HG02840 (cell line): Measurements from ENCODE around the gene AR.
"Not testable (repeated sequence)": the region's sequence is repeated elsewhere in the genome, so short reads cannot be mapped to it uniquely, and the experiment has no call there.

Source experiments
- ATAC-seq: cut with Tn5 transposase; IDR thresholded peaks from one replicate; pipeline ENCODE4 v1.9.1; 2021; ENCODE audit warnings: mild to moderate bottlenecking, moderate library complexity, moderate number of reproducible peaks; ENCODE audit not compliant: unreplicated experiment, low FRiP score

AR gene

DNA sequence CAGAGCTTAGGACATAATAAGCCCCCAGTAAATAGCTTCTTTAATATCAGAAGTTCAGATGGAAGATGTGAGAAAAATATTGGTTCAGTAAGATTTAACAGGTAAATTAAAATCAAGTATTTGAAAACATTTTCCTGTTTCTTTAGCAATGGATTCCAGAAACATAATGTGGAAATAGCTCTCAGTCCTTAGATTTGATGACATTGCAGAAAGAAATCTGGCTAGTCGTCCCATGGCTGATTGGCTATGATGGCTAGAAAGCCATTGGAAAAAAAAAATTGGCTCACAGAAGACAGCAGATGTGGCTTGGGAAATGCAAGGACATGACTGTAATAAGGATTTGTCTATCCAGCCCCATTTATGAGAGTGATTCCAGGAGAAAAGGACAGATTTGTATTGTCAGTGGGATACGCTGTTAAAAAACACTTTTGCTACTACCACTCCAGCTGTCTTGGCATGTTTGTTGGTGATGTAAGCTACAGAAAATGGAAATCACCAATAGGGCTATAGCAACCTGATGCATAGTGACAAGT, 78.3 kb downstream of the AR start:
- ATAC-seq = no peak

DNA sequence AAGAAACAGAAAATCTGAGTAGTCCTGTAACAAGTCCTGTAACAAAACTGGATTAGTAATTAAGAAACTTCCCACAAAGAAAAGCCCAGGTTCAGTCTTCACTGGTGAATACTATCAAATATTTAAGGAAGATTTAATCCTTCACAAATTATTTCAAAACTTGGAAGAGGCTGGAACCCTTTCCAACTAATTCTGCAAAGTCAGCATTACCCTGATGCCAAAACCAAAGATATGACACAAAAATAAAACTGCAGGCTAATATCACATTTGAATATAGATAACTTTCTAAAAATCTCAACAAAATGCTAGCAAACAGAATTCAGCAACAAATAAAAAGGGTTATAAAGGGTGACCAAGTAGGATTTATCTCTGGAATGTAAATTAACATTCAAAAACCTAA, 80.5 kb downstream of the AR start:
- no peak for ATAC-seq

DNA sequence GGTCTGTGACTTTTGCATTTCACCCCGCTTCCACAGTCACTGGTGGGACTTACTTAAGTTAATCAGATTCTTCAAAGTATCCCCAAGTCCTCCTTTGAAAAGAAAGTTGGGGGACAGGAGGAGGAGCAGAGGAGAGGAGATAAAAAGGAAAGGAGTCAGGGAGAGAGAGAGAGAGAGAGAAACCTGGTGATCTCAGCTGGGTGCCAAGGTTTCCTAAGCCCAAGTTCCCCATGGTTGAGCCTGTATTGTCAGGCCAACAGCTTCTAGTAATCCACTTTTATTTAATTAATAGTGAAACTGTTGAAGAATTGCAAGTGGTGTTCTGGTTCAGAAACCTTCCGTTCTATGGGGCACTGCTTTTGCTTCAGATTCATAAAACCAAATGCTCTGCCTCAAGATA, 91.6 kb downstream of the AR start:
- no peak for ATAC-seq

DNA sequence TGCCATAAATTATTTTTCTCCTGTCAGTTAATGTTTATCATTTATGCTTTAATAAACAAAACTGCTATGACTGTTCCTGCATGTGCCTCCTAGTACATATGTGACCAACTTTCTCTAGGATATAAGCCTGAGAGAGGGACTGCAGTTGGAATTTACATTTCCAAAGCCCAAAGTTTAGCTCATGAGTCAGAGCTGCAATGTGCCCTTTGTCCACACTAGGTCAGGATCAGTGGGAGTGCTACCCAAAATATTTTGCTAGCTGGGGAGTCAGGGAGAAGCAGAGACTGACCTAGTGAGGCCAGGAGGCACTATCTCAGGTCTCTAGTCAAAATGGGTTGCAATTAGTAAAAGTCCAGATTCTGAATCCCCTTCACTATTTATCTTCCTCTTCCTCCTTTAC, 92.7 kb downstream of the AR start:
- ATAC-seq = no peak

DNA sequence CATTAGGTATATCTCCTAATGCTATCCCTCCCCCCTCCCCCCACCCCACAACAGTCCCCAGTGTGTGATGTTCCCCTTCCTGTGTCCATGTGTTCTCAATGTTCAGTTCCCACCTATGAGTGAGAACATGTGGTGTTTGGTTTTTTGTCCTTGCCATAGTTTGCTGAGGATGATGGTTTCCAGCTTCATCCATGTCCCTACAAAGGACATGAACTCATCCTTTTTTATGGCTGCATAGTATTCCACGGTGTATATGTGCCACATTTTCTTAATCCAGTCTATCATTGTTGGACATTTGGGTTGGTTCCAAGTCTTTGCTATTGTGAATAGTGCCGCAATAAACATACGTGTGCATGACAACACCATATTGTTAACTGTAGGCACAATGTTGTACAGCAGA, 93.5 kb downstream of the AR start:
- ATAC-seq = not testable (repeated sequence)

DNA sequence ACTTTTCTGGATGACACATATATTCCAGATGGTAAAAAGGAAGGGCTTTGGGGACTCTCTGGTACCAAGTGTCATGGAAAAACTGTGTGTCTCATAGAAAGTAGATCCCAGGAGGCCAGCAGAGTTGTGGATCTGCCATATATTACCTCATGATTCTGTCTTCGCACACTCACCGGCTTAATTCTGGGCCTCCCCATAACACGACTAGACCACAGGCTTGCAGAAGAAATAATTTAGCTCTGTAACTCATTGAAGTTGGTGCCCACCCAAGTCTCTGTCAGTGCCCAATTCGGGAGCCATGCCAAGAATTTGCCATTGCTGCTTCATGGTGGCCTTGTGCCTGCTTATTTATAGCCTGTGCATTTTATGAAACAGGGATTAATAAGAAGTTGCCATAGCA, 104.5 kb downstream of the AR start:
- no peak for ATAC-seq

DNA sequence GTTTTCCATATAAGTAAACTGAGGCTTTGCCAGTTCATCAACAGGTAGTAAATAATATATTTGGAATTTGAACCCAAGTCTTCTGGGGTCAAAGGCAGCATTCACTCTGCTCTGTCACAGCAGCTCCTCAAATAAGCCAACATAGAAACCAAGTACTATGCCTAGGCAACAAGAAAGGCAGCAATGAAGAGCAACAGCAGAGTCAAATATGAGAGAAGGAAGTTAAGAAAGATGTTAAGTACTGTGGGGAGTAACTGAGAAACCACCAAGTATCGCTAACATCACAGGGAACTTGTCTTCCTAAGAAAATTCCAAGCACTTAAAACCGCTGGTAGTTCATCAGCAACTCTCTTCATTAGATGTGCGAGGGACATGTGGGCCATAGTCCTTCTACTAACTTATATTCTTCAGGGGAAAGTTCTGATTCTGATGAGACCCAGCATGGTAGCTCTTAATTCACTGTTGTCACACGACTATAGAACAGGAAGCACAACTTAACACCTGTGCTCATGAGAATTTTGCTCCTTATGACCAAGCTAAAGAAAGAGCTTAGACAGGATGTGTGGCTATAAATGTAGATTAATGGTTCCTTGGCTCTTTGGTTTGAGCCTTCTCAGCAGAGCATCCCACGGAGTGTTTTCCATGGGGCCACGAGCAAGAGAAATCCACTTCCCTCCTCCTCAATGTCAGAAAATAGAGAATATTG, 107.8 kb downstream of the AR start:
- ATAC-seq = no peak

DNA sequence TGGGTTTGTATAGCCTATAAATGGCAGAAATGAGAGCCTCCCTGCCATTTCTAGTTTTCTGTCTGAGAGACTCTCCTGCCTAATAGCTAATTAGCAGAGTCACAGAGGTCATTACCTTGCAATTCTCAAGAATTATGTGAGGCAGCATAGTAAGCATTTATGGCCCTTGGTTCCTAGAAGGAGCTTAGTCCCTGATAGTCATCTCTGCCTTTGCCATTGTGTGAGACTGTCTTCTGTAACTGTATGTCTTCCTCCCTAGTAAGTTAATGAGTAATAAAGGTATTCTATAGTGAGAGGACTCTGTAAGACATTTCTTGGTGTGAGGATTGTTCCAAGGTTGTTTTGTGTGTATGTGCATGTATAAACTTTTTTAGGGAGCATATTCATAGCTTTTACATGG, 108.7 kb downstream of the AR start:
- no peak for ATAC-seq

DNA sequence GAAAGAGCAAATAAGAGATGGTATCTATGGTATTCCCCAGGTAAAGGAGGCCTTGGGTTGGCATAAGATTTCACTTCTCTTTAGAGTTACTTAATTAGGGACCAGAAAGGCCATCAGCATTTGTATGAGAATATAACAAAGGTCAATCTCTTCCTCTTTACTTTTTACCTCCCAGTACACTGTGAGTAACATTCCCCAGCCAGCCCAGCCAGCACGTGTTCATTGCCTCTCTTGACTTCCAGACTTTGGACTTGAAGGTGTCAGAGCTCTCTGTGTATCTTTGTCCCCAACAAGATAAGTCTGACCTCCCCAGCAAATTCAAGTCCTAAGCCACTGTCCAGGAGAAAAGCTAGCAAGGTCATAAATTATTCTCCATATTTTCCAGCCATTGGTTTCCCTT, 110.5 kb downstream of the AR start:
- ATAC-seq = no peak

DNA sequence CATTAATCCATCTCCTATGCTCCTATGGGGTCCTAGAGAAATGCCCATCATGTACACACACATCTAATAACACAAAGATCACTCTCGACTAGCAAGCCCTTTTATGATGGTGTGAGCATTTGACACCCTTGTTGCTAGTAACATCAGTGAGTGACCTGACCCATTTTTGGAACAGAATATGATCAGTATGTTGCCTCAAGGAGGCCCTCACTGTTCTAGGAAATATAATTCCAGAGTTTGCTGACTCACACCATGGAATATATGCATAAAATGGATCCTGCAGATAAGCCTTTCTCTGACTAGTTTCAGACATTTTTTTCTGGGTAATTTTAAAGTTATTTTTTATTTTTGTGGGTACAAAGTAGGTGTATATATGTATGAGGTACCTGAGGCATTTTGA, 121.8 kb downstream of the AR start:
- ATAC-seq = no peak

DNA sequence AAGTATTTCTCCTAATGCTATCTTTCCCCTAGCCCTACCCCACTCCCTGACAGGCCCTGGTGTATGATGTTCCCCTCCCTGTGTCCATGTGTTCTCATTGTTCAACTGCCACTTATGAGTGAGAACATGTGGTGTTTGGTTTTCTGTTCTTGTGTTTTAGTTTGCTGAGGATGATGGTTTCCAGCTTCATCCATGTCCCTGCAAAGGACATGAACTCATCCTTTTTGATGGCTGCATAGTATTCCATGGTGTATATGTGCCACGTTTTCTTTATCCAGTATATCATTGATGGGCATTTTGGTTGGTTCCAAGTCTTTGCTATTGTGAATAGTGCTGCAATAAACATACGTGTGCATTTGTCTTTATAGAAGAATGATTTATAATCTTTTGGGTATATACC, 126.9 kb downstream of the AR start:
- not testable (repeated sequence) for ATAC-seq

DNA sequence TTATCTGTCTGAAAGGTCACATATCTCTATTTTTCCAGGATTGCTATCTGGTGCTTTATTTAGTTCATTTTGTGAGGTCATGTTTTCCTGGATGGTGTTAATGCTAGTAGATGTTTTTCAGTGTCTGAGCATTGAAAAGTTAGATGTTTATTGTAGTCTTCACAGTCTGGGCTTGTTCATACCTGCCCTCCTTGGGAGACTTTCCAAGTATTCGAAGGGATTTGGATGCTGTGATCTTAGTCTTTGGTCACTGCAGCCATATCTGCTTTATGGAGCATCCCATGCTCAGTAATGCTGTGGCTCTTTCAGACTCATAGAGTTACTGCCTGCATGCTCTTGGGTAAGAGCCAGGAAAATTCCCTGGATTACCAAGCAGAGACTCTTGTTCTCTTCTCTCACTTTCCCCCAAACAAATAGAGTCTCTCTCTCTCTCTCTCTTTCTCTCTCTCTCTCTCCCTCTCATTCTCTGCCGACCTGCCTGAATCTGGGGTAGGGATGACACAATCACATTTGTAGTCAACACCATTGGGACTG, 130.0 kb downstream of the AR start:
- no peak for ATAC-seq

DNA sequence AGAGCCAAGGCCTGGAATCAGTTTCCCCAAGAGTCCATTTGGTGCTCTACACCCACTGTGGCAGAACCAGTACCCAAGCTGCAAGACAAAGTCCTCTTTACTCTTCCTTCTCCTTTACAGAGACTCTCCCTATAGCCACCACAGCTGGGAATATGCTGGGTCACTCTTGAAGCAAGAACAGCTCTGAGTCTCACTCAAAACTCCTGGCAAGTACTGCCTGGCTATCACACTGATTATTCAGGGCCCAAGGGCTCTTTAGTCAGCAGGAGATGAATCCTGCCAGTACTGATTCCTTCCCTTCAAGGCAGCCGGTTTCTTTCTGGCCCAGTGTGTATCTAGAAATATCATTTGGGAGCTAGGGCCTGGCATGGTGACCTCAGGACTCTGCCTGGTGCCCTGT, 130.9 kb downstream of the AR start:
- ATAC-seq = no peak

DNA sequence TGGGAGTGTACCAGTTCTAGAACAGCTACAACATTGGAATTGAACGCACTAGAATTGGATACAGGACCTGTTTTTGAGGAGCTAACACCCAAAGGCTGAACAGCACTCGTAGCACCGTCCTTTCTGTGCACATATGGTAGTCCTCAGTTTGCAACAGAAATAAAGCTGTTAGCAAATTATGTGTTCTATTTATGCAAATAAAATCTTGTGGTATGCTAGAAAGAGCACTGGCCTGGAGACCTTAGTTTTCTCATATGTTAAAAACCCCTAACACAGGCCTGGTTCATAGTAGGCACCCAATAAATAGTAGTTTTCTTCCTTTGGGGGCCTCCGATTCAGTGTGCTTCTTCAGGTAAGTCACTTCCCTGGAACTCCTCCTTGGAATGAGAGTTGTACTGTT, 140.3 kb downstream of the AR start:
- no peak for ATAC-seq

DNA sequence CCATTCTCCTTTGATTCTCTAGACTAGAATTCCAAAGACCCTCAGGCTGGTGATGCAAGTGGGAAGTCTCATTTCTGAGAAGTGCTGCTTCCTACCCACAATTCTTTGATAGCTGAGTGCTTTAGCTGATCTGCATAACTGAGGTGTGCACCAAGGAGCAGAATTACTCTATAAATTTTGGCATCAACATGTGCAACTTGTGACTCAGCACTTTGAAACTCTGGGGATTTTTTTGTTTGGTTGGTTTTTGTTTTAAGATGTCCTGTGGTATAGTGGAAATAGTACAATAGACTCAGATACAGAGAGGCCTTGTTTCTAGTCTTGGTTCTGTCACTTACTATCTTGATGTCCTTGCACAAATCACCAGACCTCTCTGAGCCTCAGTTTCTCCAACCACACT, 148.4 kb downstream of the AR start:
- no peak for ATAC-seq

DNA sequence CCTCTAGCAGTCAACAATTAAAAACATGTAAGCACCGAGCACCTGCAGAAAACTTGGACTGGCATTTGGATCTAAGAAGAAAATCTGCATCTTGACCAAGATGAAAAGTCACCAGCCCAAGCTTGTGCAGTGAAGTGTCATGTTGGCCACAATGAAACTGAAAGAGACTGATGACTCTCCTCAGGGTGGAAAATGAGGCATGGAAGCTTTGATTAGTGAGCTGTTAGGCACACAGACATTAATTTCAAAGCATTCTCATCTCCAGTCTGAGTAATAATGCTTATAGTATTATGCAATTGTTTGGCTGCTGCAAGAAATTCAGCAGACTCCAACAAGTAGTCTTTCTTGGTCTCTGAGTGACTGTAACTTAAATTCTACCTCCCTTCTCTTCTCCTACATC, 150.1 kb downstream of the AR start:
- ATAC-seq = no peak

DNA sequence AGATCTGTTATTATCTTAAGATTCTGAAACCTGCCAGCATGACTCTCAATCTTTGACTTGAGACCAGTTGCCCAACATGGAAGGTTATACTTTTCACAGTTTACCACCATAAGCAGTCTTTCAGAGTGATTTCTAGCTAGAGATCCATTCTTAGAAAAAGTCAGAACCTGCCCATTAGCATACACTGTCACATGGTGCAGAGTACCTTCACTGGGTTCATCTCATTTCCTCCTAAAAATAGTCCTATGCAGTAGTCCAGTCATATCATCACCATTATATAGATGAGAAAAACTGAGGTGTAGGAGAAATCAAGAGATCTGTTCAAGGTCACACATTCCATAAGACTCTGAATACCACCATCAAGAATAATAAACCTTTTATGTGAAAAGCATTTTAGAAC, 153.6 kb downstream of the AR start:
- ATAC-seq = no peak

DNA sequence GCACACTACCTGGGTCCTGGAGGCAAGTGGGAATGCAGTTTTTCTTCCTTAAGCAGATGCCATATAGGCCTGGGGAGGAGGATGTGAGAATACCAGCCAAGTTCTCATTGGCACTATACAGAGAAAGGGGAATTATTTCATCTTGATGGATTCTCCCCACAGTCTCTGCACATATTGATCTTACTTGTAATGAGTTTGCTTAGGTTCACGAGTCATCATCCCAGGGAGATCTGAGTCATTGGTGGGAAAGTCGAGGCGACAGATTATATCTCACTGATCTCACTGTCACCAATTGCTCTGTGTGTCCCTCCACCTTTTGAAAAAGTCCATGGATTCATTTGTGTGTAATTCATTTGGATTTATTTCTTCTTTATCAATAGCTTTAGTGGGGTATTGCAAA, 156.8 kb downstream of the AR start:
- ATAC-seq = no peak

DNA sequence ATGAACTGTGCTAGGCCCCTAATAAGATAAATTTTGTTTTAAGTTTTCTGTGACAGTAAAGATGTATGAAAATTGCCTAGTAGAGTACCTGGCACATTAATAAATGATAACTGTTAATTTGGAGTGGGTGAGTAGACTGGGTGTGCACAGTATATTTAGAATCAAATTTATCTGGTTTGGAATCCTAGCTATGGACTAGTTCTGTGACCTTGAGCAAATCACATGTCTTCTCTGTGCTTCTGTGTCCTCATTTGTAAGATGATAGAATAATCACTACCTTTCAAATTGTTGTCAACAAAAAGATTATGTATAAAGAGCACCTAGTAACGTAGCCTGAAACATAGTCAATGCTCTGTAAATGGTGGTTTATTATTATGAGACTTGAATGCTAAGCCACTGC, 170.2 kb downstream of the AR start:
- no peak for ATAC-seq

DNA sequence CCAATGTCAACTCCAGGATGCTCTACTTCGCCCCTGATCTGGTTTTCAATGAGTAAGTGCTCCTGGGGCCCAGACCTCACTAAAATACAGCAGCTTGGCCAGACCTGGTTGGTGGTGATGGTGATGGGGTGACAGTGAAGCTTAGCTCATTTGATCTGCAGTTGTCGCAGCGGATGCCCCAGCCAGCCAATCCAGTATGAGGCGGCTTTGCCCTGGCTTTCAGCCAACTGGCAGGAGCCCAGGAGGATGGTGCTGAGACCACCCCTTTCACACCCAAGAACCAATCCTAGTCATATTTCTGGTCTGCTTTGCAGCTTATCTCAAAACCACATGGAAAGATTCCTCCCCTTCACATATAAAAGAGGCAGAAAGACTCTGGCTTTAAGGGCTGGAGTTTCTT, 173.8 kb downstream of the AR start:
- no peak for ATAC-seq

DNA sequence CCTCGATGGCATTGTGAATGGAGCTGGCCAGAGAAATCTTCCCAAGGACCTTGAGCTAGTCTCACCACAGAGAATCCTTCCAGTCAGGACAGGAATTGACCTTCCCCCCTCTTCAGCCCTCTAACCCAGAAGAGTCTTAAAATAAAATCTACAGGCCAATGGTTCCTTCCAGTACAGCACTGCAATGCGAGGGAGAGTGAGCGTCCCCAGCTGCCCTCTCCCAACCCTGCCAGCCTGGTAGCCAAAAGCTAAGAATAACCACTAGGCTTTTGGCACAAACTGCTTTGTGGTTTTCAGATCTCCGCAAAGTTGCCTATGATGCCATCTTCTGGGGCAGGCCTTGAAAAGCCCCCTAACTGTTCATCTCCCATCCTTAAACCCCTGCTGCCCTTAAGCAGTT, 175.1 kb downstream of the AR start:
- no peak for ATAC-seq

DNA sequence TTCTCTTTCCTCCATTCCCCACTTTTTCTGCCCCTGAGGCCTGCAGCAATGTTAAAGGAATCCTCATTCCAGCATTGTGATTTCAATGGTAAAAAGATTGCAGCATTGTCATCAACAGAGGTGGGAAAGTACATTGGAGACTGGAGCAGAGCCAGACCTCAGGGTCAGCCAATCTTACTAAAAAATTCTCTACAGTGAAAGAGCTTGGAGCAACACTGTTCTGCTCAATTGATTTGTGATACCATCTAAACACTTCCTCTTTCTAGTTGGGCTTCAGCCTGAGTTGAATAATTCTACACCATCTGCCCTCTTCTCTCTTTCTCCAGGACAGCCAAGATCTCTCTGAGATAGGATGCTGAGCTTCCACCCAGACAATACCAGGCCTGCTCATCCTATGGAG, 176.5 kb downstream of the AR start:
- ATAC-seq = no peak

DNA sequence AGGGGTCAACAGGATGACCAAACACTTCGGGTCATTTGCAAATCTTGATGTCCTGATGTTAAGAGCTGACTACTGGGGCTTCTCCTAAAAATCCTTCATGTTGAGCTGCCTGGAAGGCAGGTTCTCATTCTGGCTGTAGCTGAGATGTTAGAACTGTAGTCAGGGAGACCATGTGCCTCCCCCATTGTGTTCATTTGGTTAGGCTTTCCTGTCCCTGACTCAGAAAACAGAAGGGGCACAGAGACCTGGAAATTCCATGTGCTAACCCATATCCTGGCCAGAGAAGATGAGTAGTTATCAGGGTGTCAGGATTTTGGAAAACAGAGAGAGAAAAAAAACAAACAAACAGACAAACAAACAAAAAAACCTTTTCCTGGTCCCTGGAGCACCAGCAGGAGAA, 177.5 kb downstream of the AR start:
- ATAC-seq = no peak
